BE2C (cell line): Measurements from ENCODE around the gene OR56A3.

Experiments
- DNase-seq: peaks from one replicate; pipeline ENCODE4 v3.0.0-alpha.2; 2020
- H3K27me3 ChIP-seq: fragments of 250-450 bp; sonication (Bioruptor Pico); 2 replicates; pipeline ENCODE4 v1.5.1; 2020; ENCODE audit warnings: mild to moderate bottlenecking
- H3K36me3 ChIP-seq: fragments of 250-450 bp; sonication (Bioruptor Pico); 2 replicates; pipeline ENCODE4 v1.5.1; 2020; ENCODE audit warnings: mild to moderate bottlenecking
- H3K4me1 ChIP-seq: fragments of 250-450 bp; sonication (Bioruptor Pico); 2 replicates; pipeline ENCODE4 v1.5.1; 2020
- H3K4me3 ChIP-seq: 2 replicates; pipeline ENCODE4 v1.5.1; 2011; ENCODE audit warnings: low read depth, low read length
- H3K9me3 ChIP-seq: fragments of 250-450 bp; sonication (Bioruptor Pico); 2 replicates; pipeline ENCODE4 v1.5.1; 2020
- CTCF ChIP-seq: IDR thresholded peaks from 2 replicates; pipeline ENCODE4 v1.5.1; 2012; ENCODE audit warnings: mild to moderate bottlenecking, low read depth, low read length

OR56A3 gene

DNA sequence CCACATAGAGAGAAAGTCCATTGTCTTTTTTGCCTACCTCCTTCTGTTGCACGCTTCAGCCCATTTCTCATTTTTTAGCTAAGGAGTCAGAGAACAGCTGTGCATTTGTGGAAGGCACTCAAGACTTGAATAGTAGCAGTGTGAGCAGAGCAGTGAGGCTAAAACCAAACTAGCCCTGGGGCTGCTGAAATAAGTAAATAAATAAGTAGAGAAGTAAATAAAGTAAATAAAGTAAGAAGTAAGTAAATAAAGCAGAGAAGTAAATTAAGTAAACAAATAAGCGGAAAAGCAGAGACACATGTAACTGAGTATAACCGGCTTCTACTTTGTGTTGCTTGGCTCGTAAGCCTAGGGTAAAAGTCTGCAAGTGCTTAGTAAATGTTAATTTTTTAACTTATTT lies 47.2 kb downstream of the OR56A3 start:
- no peak for TF ChIP-seq CTCF
- Histone ChIP-seq H3K36me3 (no peaks in the 10 kb centered on the region), H3K4me3 (no peak overlapping the region), H3K4me1 (no peaks in the 10 kb centered on the region), H3K27me3 (no peaks in the 10 kb centered on the region), H3K9me3 (no peaks in the 10 kb centered on the region)
- no peak for DNase-seq

- no peaks in the 10 kb centered on the region for H3K4me1 ChIP-seq
- no peaks in the 10 kb centered on the region for H3K27me3 ChIP-seq
- no peak for DNase-seq
- H3K36me3 ChIP-seq: no peaks in the 10 kb centered on the region
- no peak overlapping the region for H3K4me3 ChIP-seq
- TF ChIP-seq CTCF: no peak
- H3K9me3 ChIP-seq: no peaks in the 10 kb centered on the region
Observed at GRCh38 chr11:5992150-5992549, 50.1 kb downstream of the OR56A3 start.

DNA sequence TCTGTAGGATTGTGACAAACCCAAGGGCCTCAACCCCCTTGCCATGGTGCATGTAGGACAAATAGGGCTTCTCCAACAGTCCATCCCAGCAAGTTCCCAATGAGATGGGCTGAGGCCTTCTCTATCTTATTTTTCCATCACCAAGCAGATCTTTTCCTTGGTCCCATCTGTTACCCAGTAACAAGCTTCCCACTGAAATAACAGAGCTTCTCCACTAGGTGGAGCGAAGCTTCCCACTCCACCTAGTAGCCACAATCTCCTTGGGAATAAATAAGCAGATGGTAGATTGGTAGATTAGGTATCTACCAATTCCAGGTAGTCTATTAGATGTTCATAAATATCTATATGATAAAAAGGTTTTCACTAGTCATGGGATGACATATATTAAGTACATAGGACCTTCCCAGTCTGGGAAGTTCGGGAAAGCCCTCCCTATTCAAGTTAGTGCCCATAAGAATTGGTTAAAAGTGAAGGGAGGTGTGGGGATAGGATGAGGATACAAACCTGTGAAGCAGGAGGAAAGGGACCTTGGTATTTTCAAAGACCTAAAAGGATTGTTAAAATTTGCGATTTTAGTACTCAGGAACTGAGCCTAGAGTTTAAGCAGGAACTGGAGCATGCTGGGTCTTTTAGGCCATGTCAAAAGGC lies 50.7 kb downstream of the OR56A3 start:
- Histone ChIP-seq H3K27me3 (no peaks in the 10 kb centered on the region), H3K4me1 (no peaks in the 10 kb centered on the region), H3K4me3 (no peak overlapping the region), H3K36me3 (no peaks in the 10 kb centered on the region), H3K9me3 (no peaks in the 10 kb centered on the region)
- peak; percentile 48 for TF ChIP-seq CTCF
- no peak for DNase-seq

DNA sequence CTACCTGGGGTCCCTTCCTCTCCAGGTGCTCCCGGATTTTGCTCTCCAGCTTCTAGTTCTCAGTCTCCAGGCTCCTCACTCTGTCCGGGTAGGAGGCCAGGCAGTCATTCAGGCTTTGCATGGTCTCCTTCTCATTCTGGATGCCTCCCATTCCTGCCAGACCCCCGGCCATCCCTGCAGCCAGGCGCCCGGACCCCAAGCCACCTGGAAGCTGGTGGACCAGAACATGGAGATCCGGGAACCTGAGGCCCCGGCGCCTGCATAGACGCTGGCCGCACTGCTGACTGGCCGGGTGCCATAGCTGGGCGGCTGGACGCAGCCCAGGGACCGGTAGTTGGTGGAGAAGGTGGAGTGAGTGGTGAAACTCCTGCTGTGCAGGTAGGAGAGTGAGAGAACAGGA lies 52.7 kb downstream of the OR56A3 start:
- Histone ChIP-seq H3K4me3 (no peak overlapping the region), H3K27me3 (no peaks in the 10 kb centered on the region), H3K4me1 (no peaks in the 10 kb centered on the region), H3K36me3 (no peaks in the 10 kb centered on the region), H3K9me3 (no peaks in the 10 kb centered on the region)
- no peak for DNase-seq
- TF ChIP-seq CTCF: no peak
